ENCODE results near the gene KDM6A. TPM values are rescaled to one million over a fixed set of nuclear protein-coding genes. Genes with fewer than 3 reads are reported as not detected.

KDM6A gene
- total and polyA plus RNA-seq, 8 donors: 21.1 to 75.0 (median 49.2) TPM

GRCh38 chrX:44980403-44980802 is 107.4 kb downstream of the KDM6A start:
- DNase-seq: no peak
- no peak overlapping the region for H3K27ac ChIP-seq
- no peak for ATAC-seq
- no peak overlapping the region for H3K4me3 ChIP-seq
- no peaks in the 10 kb centered on the region for H3K27me3 ChIP-seq
- TF ChIP-seq, protein P1, sequence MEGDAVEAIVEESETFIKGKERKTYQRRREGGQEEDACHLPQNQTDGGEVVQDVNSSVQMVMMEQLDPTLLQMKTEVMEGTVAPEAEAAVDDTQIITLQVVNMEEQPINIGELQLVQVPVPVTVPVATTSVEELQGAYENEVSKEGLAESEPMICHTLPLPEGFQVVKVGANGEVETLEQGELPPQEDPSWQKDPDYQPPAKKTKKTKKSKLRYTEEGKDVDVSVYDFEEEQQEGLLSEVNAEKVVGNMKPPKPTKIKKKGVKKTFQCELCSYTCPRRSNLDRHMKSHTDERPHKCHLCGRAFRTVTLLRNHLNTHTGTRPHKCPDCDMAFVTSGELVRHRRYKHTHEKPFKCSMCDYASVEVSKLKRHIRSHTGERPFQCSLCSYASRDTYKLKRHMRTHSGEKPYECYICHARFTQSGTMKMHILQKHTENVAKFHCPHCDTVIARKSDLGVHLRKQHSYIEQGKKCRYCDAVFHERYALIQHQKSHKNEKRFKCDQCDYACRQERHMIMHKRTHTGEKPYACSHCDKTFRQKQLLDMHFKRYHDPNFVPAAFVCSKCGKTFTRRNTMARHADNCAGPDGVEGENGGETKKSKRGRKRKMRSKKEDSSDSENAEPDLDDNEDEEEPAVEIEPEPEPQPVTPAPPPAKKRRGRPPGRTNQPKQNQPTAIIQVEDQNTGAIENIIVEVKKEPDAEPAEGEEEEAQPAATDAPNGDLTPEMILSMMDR (IDR thresholded peaks at IDR 0.05): no peak
- H3K4me1 ChIP-seq: no peaks in the 10 kb centered on the region
- H3K9me3 ChIP-seq: no peaks in the 10 kb centered on the region
- intact Hi-C loops (cut with DNase I): no loop called here
- no peaks in the 10 kb centered on the region for H3K36me3 ChIP-seq

DNA sequence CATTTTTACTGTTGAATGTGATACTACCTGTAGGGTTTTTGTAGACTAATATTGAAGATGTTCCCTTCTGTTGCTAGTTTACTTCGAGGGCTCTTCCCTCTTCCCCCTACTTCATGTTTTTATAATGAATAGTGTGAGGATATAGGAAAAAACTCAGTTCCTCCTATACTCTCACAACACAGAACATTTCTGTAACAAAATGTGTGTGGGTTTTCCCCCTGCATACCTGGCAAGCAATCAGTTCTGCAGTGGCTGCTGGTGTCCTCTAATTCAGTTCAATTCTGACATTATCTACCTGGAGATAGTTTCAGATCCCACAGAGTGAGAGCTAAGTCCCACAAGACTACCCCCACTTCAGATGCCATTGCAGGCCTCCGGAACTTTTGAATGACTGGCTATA is 107.9 kb downstream of the KDM6A start:
- intact Hi-C loops (cut with DNase I): no loop called here
- Histone ChIP-seq H3K27ac (no peak overlapping the region), H3K36me3 (no peaks in the 10 kb centered on the region), H3K9me3 (no peaks in the 10 kb centered on the region), H3K4me1 (no peaks in the 10 kb centered on the region), H3K4me3 (no peak overlapping the region), H3K27me3 (no peaks in the 10 kb centered on the region)
- TF ChIP-seq, protein P1 (IDR thresholded peaks at IDR 0.05): no peak
- ATAC-seq: no peak
- no peak for DNase-seq

- no peak overlapping the region for H3K27ac ChIP-seq
- H3K4me3 ChIP-seq: no peak overlapping the region
- DNase-seq: no peak
- H3K36me3 ChIP-seq: no peaks in the 10 kb centered on the region
- no peak for ATAC-seq
- intact Hi-C loops (cut with DNase I): no loop called here
- no peaks in the 10 kb centered on the region for H3K27me3 ChIP-seq
- H3K4me1 ChIP-seq: no peaks in the 10 kb centered on the region
- H3K9me3 ChIP-seq: no peaks in the 10 kb centered on the region
- TF ChIP-seq, protein P1 (IDR thresholded peaks at IDR 0.05): no peak
Measured at GRCh38 chrX:44989995-44990770, 117.2 kb downstream of the KDM6A start.

DNA sequence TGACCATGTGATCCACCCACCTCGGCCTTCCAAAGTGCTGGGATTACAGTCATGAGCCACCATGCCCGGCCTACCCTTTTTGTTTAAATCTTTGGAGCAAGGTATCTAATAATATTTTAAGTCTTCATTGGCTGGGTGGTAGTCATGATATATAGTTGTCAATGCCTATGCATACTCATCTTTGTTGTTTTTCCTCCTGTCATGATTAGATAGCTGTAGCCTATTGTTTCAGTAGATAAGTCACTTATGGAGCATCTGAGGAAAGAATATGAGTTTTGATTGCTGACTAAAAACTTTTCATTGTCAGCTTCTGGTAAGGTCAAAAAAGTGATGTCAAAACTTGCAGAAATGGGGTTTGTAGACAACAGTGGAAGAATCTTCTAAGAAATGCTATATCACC is 119.8 kb downstream of the KDM6A start:
- Histone ChIP-seq H3K4me1 (peaks cover 0 to 5% of the 10 kb centered on the region in 2 donors), H3K9me3 (no peaks in the 10 kb centered on the region), H3K4me3 (no peak overlapping the region), H3K27ac (no peak overlapping the region), H3K36me3 (no peaks in the 10 kb centered on the region), H3K27me3 (no peaks in the 10 kb centered on the region)
- ATAC-seq: no peak
- DNase-seq: no peak
- TF ChIP-seq, protein P1 (IDR thresholded peaks at IDR 0.05): no peak
- intact Hi-C loops (cut with DNase I): no loop called here

- ATAC-seq: no peak
- H3K27me3 ChIP-seq: no peaks in the 10 kb centered on the region
- H3K9me3 ChIP-seq: no peaks in the 10 kb centered on the region
- H3K27ac ChIP-seq: no peak overlapping the region
- no peak overlapping the region for H3K4me3 ChIP-seq
- DNase-seq: no peak
- H3K4me1 ChIP-seq: peaks cover 4 to 5% of the 10 kb centered on the region in 2 donors
- TF ChIP-seq, protein P1 (IDR thresholded peaks at IDR 0.05): no peak
- intact Hi-C loops (cut with DNase I): no loop called here
- H3K36me3 ChIP-seq: no peaks in the 10 kb centered on the region
Measured at GRCh38 chrX:44996277-44996676, 123.3 kb downstream of the KDM6A start.
